ENCODE data around the gene CNPY2.

DNA sequence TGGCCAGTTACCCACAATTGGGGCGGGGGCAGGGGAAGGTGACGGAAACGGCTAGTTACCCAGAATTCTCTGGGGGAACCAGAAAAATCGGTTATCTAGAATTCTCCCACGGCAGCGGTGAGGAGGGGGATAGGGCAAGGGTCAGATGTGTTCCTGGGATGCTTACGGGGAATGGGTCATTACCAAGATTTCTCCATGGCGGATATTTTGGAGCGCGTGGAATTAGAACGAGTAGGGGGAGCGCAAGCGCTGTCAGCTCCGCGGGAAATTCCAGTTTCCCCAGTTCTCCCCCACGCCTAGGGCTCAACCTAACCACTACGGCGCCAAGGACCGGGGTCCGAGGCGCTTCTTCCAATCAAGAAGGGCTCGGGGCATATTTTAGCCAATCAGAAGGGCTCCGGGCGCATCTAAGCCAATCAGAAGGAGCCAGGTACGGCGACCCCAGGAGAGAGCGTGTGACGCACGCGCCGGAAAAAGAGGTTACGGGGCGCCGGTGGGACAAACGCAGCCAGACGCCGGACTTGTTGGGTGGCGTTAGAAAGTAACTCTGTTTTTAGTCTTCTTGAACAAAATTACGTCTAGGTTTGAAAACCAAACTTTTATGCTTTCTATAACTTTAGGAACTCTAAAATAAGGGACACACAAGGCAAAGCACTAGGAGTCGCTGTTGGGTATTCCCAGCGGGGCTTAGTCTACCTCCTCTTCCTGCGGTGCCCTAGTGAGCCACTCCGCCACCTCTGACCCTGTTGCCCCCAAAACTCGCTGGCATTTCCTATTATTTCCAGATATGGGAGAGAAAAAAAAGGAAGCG is 18.1 kb upstream of the CNPY2 start, which contains the start of gene PAN2:
- TF ChIP-seq, protein P1, sequence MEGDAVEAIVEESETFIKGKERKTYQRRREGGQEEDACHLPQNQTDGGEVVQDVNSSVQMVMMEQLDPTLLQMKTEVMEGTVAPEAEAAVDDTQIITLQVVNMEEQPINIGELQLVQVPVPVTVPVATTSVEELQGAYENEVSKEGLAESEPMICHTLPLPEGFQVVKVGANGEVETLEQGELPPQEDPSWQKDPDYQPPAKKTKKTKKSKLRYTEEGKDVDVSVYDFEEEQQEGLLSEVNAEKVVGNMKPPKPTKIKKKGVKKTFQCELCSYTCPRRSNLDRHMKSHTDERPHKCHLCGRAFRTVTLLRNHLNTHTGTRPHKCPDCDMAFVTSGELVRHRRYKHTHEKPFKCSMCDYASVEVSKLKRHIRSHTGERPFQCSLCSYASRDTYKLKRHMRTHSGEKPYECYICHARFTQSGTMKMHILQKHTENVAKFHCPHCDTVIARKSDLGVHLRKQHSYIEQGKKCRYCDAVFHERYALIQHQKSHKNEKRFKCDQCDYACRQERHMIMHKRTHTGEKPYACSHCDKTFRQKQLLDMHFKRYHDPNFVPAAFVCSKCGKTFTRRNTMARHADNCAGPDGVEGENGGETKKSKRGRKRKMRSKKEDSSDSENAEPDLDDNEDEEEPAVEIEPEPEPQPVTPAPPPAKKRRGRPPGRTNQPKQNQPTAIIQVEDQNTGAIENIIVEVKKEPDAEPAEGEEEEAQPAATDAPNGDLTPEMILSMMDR (IDR thresholded peaks at IDR 0.05): peak; percentile 14 to 61 (median 44)
- TF ChIP-seq POLR2A (IDR thresholded peaks at IDR 0.05): no peak
